ENCODE results near the gene CAMK1D.
A peak's percentile ranks its signal among the peaks of the same experiment; 100 is the strongest.

Gene CAMK1D

GRCh38 chr10:12443026-12443425, 93.7 kb downstream of the CAMK1D start:
- CTCF ChIA-PET = interaction anchor here (1.1 kb wide), 1 partner anchor 213 kb away, joined by 3 read pairs; no protein-coding TSS in a partner anchor
- Histone ChIP-seq H3K4me1 (ENCODE audit: control insufficient read depth, insufficient read depth, low read length) (peaks cover 14% of the 10 kb centered on the region), H3K27ac (ENCODE audit: extremely low read depth, low read depth, low read length) (no peak overlapping the region), H3K9me3 (ENCODE audit: control insufficient read depth, insufficient read depth, low read depth, low read length) (no peaks in the 10 kb centered on the region), H3K36me3 (ENCODE audit: control insufficient read depth in 2 of 2, insufficient read depth in 1 of 2, low read length in 2 of 2) (no peaks in the 10 kb centered on the region), H3K4me3 (ENCODE audit: low read depth, low read length) (no peak overlapping the region)
- POLR2A ChIA-PET = no interaction called here
- TF ChIP-seq ZBTB26 (tag by site-specific recombination; optimal IDR thresholded peaks at IDR 0.05) = no peak
- no peak for TF ChIP-seq ZBTB48 (tag by site-specific recombination; IDR thresholded peaks at IDR 0.05)
- no peak for TF ChIP-seq ZNF76 (tag by site-specific recombination; IDR thresholded peaks at IDR 0.05; ENCODE audit: borderline replicate concordance, low read depth)
- peak; percentile 90 for TF ChIP-seq ZNF677 (tag by site-specific recombination; IDR thresholded peaks at IDR 0.05)

- ChIA-PET POLR2A (no interaction called here), CTCF (no interaction called here)
Measured at GRCh38 chr10:12444981-12445700, 95.8 kb downstream of the CAMK1D start.

GRCh38 chr10:12445701-12446334, 96.5 kb downstream of the CAMK1D start:
- peak overlapping the region; percentile 74 for H3K27ac ChIP-seq (ENCODE audit: extremely low read depth, low read depth, low read length)
- CTCF ChIA-PET = no interaction called here
- no peaks in the 10 kb centered on the region for H3K9me3 ChIP-seq (ENCODE audit: control insufficient read depth, insufficient read depth, low read depth, low read length)
- H3K4me3 ChIP-seq (ENCODE audit: low read depth, low read length) = no peak overlapping the region
- no peaks in the 10 kb centered on the region for H3K36me3 ChIP-seq (ENCODE audit: control insufficient read depth in 2 of 2, insufficient read depth in 1 of 2, low read length in 2 of 2)
- H3K4me1 ChIP-seq (ENCODE audit: control insufficient read depth, insufficient read depth, low read length) = peaks cover 21% of the 10 kb centered on the region
- POLR2A ChIA-PET = no interaction called here
- TF ChIP-seq MYNN (tag by site-specific recombination; IDR thresholded peaks at IDR 0.05; ENCODE audit: borderline replicate concordance) (no peak), ZNF341 (tag by site-specific recombination; IDR thresholded peaks at IDR 0.05; ENCODE audit: low read depth) (no peak), ZNF548 (tag by site-specific recombination; IDR thresholded peaks at IDR 0.05) (no peak), REST (tag by site-specific recombination; IDR thresholded peaks at IDR 0.05) (no peak), ZNF629 (tag by site-specific recombination; IDR thresholded peaks at IDR 0.05) (peak; percentile 92), ZNF202 (tag by site-specific recombination; IDR thresholded peaks at IDR 0.05; ENCODE audit: borderline replicate concordance) (no peak), ZFP41 (tag by site-specific recombination; IDR thresholded peaks at IDR 0.05; ENCODE audit: borderline replicate concordance) (no peak), ZNF707 (tag by site-specific recombination; IDR thresholded peaks at IDR 0.05) (no peak), SP2 (tag by site-specific recombination; IDR thresholded peaks at IDR 0.05) (0 out of 2 replicates have a peak, but pooled peaks have one; percentile 4), BCL11B (tag by site-specific recombination; IDR thresholded peaks at IDR 0.05; ENCODE audit: low read depth) (no peak), PRDM2 (tag by site-specific recombination; IDR thresholded peaks at IDR 0.05; ENCODE audit: borderline replicate concordance) (no peak), ZNF514 (tag by site-specific recombination; IDR thresholded peaks at IDR 0.05) (no peak), ZNF146 (tag by site-specific recombination; IDR thresholded peaks at IDR 0.05) (no peak), ZNF37A (tag by site-specific recombination; IDR thresholded peaks at IDR 0.05) (no peak), ZNF416 (tag by site-specific recombination; IDR thresholded peaks at IDR 0.05) (no peak)

More at GRCh38 chr10:12444981-12445700, 95.8 kb downstream of the CAMK1D start:
- Histone ChIP-seq H3K36me3 (ENCODE audit: control insufficient read depth in 2 of 2, insufficient read depth in 1 of 2, low read length in 2 of 2) (no peaks in the 10 kb centered on the region), H3K27ac (ENCODE audit: extremely low read depth, low read depth, low read length) (peak overlapping the region; percentile 74), H3K9me3 (ENCODE audit: control insufficient read depth, insufficient read depth, low read depth, low read length) (no peaks in the 10 kb centered on the region), H3K4me1 (ENCODE audit: control insufficient read depth, insufficient read depth, low read length) (peaks cover 21% of the 10 kb centered on the region), H3K4me3 (ENCODE audit: low read depth, low read length) (no peak overlapping the region)
- peak; percentile 58 for TF ChIP-seq ZNF335 (tag by site-specific recombination; conservative IDR thresholded peaks at IDR 0.05)
- TF ChIP-seq GLI4 (tag by site-specific recombination; IDR thresholded peaks at IDR 0.05) = no peak
- no peak for TF ChIP-seq ZNF10 (tag by site-specific recombination; IDR thresholded peaks at IDR 0.05)

Measured in HEK293 (cell line).